Keratinocyte (primary cell): ENCODE results near the gene TMEM50A.
"Not testable (repeated sequence)": the region's sequence is repeated elsewhere in the genome, so short reads cannot be mapped to it uniquely, and the experiment has no call there.

Experiments
- CTCF ChIP-seq, 3 experiments: IDR thresholded peaks in 1 of 3; conservative IDR thresholded peaks in 1 of 3; optimal IDR thresholded peaks in 1 of 3; 2 replicates in 2 of 3; 3 replicates in 1 of 3; pipeline versions ENCODE3 to v1.5.1; 2011; ENCODE audit warnings: low read length in 3 of 3, mild to moderate bottlenecking in 3 of 3, moderate library complexity in 2 of 3, control low read depth in 1 of 3, inconsistent platforms in 1 of 3; ENCODE audit not compliant: insufficient read depth in 2 of 3; ENCODE audit errors: extremely low read depth in 1 of 3
- EZH2 ChIP-seq: IDR thresholded peaks from one replicate; pipeline ENCODE4 v1.6.1; 2012; ENCODE audit warnings: inconsistent platforms, mild to moderate bottlenecking, low read length, moderate library complexity

- not testable (repeated sequence) for TF ChIP-seq CTCF (optimal IDR thresholded peaks at IDR 0.05 in 1 of 3, IDR thresholded peaks at IDR 0.05 in 1 of 3, conservative IDR thresholded peaks at IDR 0.05 in 1 of 3; ENCODE audit: extremely low read depth in 1 of 3, insufficient read depth in 2 of 3, low read length in 3 of 3); EZH2
These were observed 41.6 kb upstream of the TMEM50A start for GRCh38 chr1:25296501-25296900.
